HG02852 (cell line): Measurements from ENCODE around the gene SRD5A1.
"Not testable (repeated sequence)": the region's sequence is repeated elsewhere in the genome, so short reads cannot be mapped to it uniquely, and the experiment has no call there.

Experiments used
- ATAC-seq: cut with Tn5 transposase; IDR thresholded peaks from one replicate; pipeline ENCODE4 v1.9.1; 2021; ENCODE audit warnings: mild to moderate bottlenecking, moderate library complexity; ENCODE audit not compliant: unreplicated experiment

The SRD5A1 gene

GRCh38 chr5:6642655-6643054 is 9.4 kb downstream of the SRD5A1 start:
- no peak for ATAC-seq

GRCh38 chr5:6644794-6645241 is 11.6 kb downstream of the SRD5A1 start:
- no peak for ATAC-seq

DNA sequence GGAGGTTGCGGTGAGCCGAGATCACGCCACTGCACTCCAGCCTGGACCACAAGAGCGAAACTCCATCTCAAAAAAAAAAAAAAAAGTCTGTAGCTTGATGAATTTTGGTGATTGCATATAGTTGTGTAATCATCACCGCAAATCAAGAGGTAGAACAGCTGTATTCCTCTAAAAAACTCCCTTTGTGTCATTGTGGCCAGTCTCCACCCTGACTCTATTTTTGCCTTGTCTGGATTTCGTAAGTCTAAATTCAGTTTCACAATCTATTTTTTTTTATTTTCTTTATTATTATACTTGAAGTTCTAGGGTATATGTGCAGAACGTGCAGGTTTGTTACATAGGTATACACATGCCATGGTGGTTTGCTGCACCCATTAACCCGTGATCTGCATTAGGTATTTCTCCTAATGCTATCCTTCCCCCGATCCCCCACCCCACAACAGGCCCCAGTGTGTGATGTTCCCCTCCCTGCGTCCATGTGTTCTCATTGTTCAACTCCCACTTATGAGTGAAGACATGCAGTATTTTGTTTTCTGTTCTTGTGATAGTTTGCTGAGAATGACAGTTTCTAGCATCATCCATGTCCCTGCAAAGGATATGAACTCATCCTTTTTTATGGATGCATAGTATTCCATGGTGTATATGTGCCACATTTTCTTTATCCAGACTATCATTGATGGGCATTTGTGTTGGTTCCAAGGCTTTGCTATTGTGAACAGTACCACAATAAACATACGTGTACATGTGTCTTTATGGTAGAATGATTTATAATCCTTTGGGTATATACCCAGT is 12.5 kb downstream of the SRD5A1 start:
- ATAC-seq, result not testable (repeated sequence)

- ATAC-seq, result no peak
Observed at GRCh38 chr5:6649186-6649585, 15.9 kb downstream of the SRD5A1 start.

DNA sequence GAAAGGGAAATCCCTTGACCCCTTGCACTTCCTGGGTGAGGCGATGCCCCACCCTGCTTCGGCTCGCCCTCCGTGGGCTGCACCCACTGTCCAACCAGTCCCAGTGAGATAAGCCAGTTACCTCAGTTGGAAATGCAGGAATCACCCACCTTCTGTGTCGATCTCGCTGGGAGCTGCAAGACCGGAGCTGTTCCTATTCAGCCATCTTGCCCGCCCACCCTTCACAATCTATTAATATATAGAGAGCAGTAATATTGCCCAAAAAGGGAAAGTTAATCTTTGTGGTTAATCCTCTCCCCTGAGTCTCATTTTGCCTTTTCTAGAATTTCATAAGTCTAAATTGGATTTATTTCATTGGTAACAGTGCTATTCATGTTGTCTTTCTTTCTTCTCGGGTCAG is 16.4 kb downstream of the SRD5A1 start:
- no peak for ATAC-seq

GRCh38 chr5:6652025-6652424 is 18.8 kb downstream of the SRD5A1 start:
- ATAC-seq, result peak; percentile 72

DNA sequence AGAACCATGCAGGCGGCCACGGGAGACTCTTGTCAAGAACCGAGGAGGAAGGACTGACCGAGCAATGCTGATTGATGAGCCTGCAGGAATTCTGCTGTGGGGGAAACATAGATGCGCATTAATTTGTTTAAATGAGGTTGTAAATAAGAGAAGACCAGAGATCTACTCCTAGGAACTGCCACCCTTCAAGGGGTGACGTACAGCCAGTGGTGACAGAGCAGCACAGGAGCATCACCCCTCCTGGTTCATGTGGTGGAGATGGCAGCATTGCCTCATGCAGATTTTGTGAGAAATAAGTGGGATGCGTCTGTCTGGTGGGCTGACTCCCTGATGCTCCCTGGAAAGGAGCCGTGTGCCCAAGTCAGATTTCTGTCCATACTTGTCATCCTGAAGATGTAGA is 22.2 kb downstream of the SRD5A1 start:
- no peak for ATAC-seq

DNA sequence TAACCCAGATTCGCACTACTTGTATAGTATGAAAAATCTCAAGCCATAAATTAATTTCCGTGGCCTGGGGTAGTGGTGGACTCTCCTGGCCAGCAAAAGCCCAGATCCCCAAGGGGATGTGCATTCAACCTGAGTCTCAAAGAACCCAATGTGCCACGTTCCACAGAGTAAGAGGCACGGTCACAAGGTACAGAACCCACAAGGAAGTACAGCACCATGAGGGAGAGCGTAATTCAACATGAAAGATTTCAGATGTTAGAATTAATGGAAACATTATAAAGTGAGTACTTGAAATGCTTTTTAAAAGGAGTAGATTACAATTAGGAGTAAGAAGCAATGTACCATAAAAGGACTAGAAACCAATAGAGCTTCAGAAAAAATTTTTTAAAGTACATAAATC is 23.4 kb downstream of the SRD5A1 start:
- ATAC-seq, result no peak

DNA sequence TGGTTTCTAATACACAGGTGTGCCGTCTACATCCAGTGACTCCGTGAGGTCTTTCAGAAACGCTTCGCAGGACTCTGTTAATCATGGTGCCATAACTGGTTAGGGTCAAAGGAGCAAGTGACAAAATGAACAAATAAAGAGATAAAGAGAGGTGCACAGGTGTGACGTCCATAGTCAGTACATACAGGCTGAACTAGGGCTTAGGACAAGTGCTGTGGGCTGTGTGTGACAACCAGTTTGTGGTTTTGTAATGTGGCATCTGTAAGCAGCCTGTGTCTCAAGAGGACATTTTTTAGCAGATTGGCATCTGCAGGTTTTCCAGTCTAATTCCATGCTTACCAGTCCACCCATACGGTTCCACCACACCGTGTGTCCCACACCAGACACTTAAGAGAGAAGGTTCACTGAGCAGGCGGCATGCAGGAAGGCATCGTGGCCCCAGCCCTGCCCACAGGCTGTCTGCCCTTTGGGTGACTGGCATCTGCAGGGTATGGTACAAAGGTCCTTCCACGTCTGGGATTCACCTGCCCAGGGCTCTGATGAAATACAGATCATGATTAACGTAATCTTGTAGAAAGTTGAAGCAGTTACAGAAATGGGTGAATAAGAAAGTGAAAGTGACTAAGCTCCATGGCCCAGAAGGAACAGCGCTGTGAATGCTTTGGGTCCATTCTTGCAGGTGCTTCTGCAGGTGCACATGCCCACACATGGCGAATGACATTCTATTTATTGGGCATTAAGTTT is 26.9 kb downstream of the SRD5A1 start:
- peak; percentile 89 for ATAC-seq

GRCh38 chr5:6660688-6661087 is 27.4 kb downstream of the SRD5A1 start:
- peak; percentile 63 for ATAC-seq

GRCh38 chr5:6666762-6667161 is 33.5 kb downstream of the SRD5A1 start:
- ATAC-seq, result no peak

- no peak for ATAC-seq
Observed at GRCh38 chr5:6667648-6668047, 34.4 kb downstream of the SRD5A1 start.

- ATAC-seq, result not testable (repeated sequence)
Observed at GRCh38 chr5:6668717-6669116, 35.5 kb downstream of the SRD5A1 start.

DNA sequence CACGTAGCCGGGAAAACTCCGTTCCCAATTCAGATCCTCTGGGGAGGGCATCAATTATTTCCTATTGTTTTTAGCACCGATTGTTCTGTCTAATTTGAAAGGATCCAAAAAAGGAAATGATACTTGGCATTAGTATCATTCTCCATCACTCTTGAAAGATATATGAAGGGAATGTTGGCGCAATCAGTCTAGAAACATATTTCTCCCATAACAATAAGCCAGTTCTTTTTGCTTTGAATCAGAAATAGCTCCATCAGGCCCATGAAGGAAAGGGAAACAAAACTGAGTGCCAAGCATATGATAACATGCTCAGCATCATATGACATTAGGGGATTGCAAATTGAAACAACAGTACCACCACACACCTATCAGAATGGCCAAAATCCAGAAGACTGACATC is 39.8 kb downstream of the SRD5A1 start:
- ATAC-seq, result no peak

- no peak for ATAC-seq
Observed at GRCh38 chr5:6673963-6674362, 40.7 kb downstream of the SRD5A1 start.

DNA sequence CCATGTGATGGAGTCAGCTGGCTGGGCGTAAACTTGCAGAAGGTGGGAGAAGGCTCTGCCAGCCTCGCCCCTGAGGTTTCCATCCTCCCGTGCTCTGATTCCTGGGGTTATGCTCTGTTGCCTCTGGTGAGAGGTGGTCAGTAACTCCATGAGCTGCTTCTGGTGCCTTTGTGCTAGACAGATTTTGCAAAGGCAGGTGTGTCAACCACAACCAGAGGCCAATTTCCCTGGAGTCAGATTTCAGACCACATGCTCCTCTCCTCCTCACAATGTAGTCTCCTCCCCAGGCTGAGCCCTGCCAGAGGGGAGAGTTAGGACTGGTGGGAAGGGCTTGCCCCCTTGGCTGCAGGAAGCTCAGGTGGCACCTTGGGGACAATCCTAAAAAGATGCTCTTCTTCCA is 41.2 kb downstream of the SRD5A1 start:
- no peak for ATAC-seq

DNA sequence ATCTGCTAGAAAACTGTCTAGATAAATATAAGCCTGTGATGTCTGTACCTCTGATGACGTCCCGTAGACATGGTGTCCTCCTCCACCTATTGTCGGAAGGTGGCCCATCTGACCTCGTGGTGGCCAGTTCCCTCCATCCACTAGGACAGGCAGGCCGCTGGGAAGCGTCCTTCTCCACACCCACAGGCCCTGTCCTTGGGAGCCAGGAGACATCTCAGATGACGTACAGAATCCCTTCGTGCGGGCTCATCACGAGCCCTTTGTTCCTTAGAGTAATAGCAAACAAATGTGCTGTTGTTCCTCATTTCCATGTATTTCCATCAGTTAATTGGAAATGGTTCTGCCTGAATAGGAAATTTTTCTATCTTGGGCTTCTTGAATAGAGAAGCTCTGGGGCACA is 41.6 kb downstream of the SRD5A1 start:
- ATAC-seq, result no peak

DNA sequence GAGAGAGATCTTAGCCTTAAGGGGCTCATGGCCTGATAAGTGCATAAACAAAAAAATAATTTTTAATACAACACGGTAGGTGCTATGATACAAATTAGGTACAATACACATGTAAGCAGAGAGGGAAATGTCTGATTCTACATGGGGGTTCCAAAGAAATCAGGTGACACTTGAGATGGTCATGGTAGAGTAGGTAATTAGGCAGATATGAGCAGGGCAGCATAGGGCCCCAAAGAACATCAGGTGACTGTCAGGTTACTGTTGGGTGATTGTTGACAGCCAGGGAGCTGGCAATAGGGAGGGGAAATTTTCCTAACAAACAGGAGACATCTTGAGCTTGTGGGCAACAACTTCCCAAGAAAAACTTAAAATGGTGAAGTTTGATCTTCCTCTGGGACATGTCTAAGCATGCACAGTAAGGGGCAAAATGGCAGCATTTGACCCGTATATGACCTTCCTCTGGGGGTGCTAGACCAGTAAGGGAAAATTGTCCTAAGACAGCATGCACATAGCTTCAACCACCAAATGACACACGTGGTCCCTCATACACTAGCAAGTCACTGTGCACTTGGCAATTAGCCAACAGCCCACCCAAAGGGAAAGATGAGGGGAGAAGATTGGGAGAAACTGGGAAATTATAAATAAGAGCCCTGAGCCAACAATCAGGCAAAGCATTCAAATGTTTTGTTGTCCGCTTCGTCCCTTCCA is 42.7 kb downstream of the SRD5A1 start:
- ATAC-seq, result no peak

DNA sequence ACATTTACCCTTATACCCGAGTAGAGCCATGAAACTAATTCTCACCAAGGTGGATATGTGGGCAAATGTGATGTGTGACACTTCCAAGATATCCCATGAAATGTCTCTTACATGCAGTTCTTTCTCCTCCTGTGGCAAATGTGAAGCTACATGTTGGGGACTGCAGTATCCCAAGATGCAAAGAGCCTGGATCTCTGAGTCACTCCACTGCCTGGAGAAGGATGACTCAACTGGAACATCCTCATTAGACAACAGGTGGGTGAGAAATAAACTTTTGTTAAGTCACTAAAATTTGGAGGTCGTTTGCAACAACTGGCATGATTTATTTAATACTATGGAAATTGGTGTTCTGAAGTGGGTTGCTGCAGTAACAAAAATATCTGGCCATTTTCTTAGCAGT is 43.5 kb downstream of the SRD5A1 start:
- ATAC-seq, result no peak

GRCh38 chr5:6678385-6678784 is 45.1 kb downstream of the SRD5A1 start:
- ATAC-seq, result no peak

DNA sequence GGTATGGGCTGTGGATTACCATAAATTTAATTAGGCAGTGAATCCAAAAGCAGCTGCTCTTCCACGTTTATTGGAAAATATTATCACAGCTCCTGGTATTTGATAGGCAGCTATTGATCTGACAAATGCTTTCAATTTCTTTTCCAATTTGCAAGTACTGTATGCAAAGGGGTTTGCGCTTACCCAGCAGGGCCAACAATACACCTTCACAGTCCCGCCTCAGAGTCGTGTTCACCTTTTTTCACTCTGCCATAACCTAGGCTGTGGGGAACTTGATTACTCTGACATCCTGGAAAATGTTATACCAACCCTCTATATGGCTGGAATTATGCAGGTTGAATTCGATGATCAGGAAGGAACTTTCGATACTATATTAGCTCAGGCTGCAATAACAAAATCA is 47.7 kb downstream of the SRD5A1 start:
- no peak for ATAC-seq

GRCh38 chr5:6681682-6682081 is 48.4 kb downstream of the SRD5A1 start:
- no peak for ATAC-seq
